ENCODE measurements around the gene GFOD2.

GRCh38 chr16:67758006-67758405 is 38.9 kb upstream of the GFOD2 start:
- TF ChIP-seq GATA2 (IDR thresholded peaks at IDR 0.05; ENCODE audit: low read depth, low read length) (no peak), GATA3 (IDR thresholded peaks at IDR 0.05; ENCODE audit: low read depth, low read length) (no peak)
